ENCODE results near the gene NECTIN3. TPM values are rescaled to one million over a fixed set of nuclear protein-coding genes. Genes with fewer than 3 reads are reported as not detected.

The NECTIN3 gene
- total and polyA plus RNA-seq, 2 of the 4 experiments (the other 2 are of a cell fraction): 34.7 to 155 TPM

DNA sequence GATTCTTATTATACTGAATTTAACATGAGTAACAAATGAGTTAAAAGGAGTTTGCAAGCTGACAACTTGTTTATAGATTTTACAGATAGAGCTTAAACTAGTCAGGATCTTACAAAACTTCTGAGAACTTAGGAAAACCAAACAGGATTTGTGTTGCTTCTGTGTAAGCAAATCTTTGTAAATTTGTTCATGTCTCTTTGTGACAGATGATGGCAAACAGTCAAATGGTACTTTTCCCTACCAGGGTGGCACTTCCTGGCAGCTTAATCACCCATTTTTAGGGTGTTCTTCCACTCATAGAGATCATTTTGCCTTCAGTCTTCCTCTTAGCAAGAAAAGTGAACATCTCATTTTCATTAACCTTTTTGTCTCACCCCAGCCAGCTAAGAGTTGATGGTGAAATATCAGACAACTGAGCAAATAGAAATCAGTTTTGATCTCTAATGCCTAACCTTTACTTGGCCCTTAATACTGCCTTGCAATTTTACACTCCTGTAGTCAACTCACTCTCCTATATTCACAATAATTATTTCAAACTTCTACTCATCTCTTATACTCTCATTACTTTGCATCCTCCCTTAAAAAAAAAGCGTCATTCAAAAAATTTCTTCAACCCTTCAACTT lies 23.7 kb upstream of the NECTIN3 start:
- H2BK20ac ChIP-seq (ENCODE audit: low read depth, low read length): no peak overlapping the region
- no peak for ATAC-seq (ENCODE audit: low read depth)
- no peaks in the 10 kb centered on the region for H3K9me1 ChIP-seq (ENCODE audit: insufficient read depth, low read length)
- no TSS peak for BruUV-seq (replicated peaks)
- in situ Hi-C loops (cut with MboI; ENCODE audit: low sequenced_read_pairs) (no loop called here), dilution Hi-C loops (cut with HindIII; ENCODE audit: low sequenced_read_pairs, unreplicated experiment) (no loop called here), intact Hi-C loops (cut with micrococcal nuclease) (no loop called here)
- no peak overlapping the region for H3K4ac ChIP-seq (ENCODE audit: low read depth, low read length)
- H3K56ac ChIP-seq (ENCODE audit: extremely low read depth, insufficient read depth, low read length): no peak overlapping the region
- no peak overlapping the region for H2BK5ac ChIP-seq (ENCODE audit: low read depth, low read length, poor library complexity, severe bottlenecking)
- H3K18ac ChIP-seq (ENCODE audit: low read depth, low read length): no peak overlapping the region
- H4K5ac ChIP-seq (ENCODE audit: low read depth, low read length): no peak overlapping the region
- H2AFZ ChIP-seq (replicated peaks; ENCODE audit: low read length, poor library complexity): no peak overlapping the region
- H2AK5ac ChIP-seq (ENCODE audit: low read depth, low read length): no peak overlapping the region
- no peak overlapping the region for H3K14ac ChIP-seq (replicated peaks; ENCODE audit: low read depth, low read length)
- ChIA-PET POLR2A (ENCODE audit: unreplicated experiment) (no interaction called here), CTCF (no interaction called here)
- 100% methylated on average over 1 of the region's 1 CpG; no CpG with 5 or more reads in 1 of the 2 experiments for WGBS, 2 experiments (ENCODE audit: extremely low coverage in 2 of 2, insufficient read length in 1 of 2)
- no peak overlapping the region for H2BK120ac ChIP-seq (ENCODE audit: low read depth, low read length)
- no peaks in the 10 kb centered on the region for H3K79me1 ChIP-seq (ENCODE audit: low read depth in 1 of 2, low read length in 2 of 2)
- no peak overlapping the region for H3K23ac ChIP-seq (ENCODE audit: low read depth, low read length)
- no peak overlapping the region for H3K9ac ChIP-seq (ENCODE audit: low read depth, low read length)
- DNase-seq: no peak
- H4K20me1 ChIP-seq (ENCODE audit: insufficient read depth, low read length): no peaks in the 10 kb centered on the region
- no peak overlapping the region for H2AK9ac ChIP-seq (replicated peaks; ENCODE audit: low read depth, low read length, poor library complexity)
- no peaks in the 10 kb centered on the region for H3K36me3 ChIP-seq (ENCODE audit: control insufficient read depth, insufficient read depth, low read length)
- no peak overlapping the region for H3K4me3 ChIP-seq (ENCODE audit: insufficient read depth, low read depth, low read length)
- H3K27me3 ChIP-seq (ENCODE audit: control insufficient read depth, insufficient read depth, low read length): no peaks in the 10 kb centered on the region
- H4K8ac ChIP-seq (ENCODE audit: low read depth in 2 of 2, low read length in 2 of 2): no peak overlapping the region
- no peak overlapping the region for H3K4me2 ChIP-seq (ENCODE audit: low read depth, low read length)
- H3K9me3 ChIP-seq (ENCODE audit: control insufficient read depth, insufficient read depth, low read length): no peaks in the 10 kb centered on the region
- no peak overlapping the region for H3K27ac ChIP-seq (ENCODE audit: insufficient read depth, low read length)
- no peak overlapping the region for H4K91ac ChIP-seq (ENCODE audit: insufficient read depth, low read depth, low read length)
- TF ChIP-seq MAZ (IDR thresholded peaks at IDR 0.05; ENCODE audit: borderline replicate concordance, low read depth, low read length) (no peak), MXI1 (IDR thresholded peaks at IDR 0.05; ENCODE audit: borderline replicate concordance, low read depth, low read length) (no peak), POLR2A (IDR thresholded peaks at IDR 0.05; ENCODE audit: low read depth, low read length) (no peak), BHLHE40 (IDR thresholded peaks at IDR 0.05; ENCODE audit: low read depth, low read length) (no peak), CTCF (conservative IDR thresholded peaks at IDR 0.05; ENCODE audit: low read depth, low read length) (no peak), RAD21 (IDR thresholded peaks at IDR 0.05; ENCODE audit: low read length) (no peak), CHD1 (IDR thresholded peaks at IDR 0.05; ENCODE audit: low read depth, low read length) (no peak), RFX5 (IDR thresholded peaks at IDR 0.05; ENCODE audit: low read depth, low read length) (no peak), MAFK (IDR thresholded peaks at IDR 0.05; ENCODE audit: low read depth, low read length) (no peak), RCOR1 (IDR thresholded peaks at IDR 0.05; ENCODE audit: insufficient replicate concordance, low read length) (no peak), FOS (IDR thresholded peaks at IDR 0.05; ENCODE audit: low read depth, low read length) (no peak), SMC3 (IDR thresholded peaks at IDR 0.05; ENCODE audit: low read depth, low read length) (no peak), NFE2L2 (IDR thresholded peaks at IDR 0.05; ENCODE audit: low read depth, low read length) (no peak), CEBPB (IDR thresholded peaks at IDR 0.05; ENCODE audit: low read depth, low read length) (no peak), ELK1 (IDR thresholded peaks at IDR 0.05; ENCODE audit: borderline replicate concordance, low read depth, low read length) (no peak)
- TF ChIP-seq, protein P1, sequence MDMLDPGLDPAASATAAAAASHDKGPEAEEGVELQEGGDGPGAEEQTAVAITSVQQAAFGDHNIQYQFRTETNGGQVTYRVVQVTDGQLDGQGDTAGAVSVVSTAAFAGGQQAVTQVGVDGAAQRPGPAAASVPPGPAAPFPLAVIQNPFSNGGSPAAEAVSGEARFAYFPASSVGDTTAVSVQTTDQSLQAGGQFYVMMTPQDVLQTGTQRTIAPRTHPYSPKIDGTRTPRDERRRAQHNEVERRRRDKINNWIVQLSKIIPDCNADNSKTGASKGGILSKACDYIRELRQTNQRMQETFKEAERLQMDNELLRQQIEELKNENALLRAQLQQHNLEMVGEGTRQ (IDR thresholded peaks at IDR 0.05; ENCODE audit: low read depth, low read length): no peak
- H3K4me1 ChIP-seq (ENCODE audit: control insufficient read depth, insufficient read depth, low read length): no peaks in the 10 kb centered on the region
- H2BK15ac ChIP-seq (ENCODE audit: low read depth, low read length): no peak overlapping the region

All from IMR-90 (cell line).